Transverse colon (tissue), 4 donors: ENCODE data around the gene PIRT. TPM values are rescaled to one million over a fixed set of nuclear protein-coding genes. Genes with fewer than 3 reads are reported as not detected.

ENCODE experiments used
- DNase-seq: peaks from one replicate; pipeline ENCODE4 v3.0.0-alpha.2; 2019
- H3K27ac ChIP-seq, 4 donors: fragments of 200-600 bp; sonication (generic); 2 replicates each; pipeline ENCODE4 v1.5.1; 2016 to 2018; ENCODE audit warnings: inconsistent platforms in 4 of 4
- H3K27me3 ChIP-seq: fragments of 200-600 bp; sonication (generic); 2 replicates; pipeline ENCODE4 v1.5.1; 2017; ENCODE audit warnings: inconsistent platforms
- H3K36me3 ChIP-seq, 4 donors: fragments of 200-600 bp; sonication (generic); 2 replicates each; pipeline ENCODE4 v1.5.1; 2017 to 2019; ENCODE audit warnings: inconsistent platforms in 4 of 4
- H3K4me1 ChIP-seq, 4 donors: fragments of 200-600 bp; sonication (generic); 2 replicates each; pipeline ENCODE4 v1.5.1; 2017 to 2020; ENCODE audit warnings: inconsistent platforms in 4 of 4
- H3K4me3 ChIP-seq, 4 donors: fragments of 200-600 bp; sonication (generic); 1 replicate in 1 of 4; 2 replicates in 3 of 4; pipeline versions ENCODE4 v1.5.1 to v1.6.1; 2017 to 2019; ENCODE audit warnings: inconsistent platforms in 4 of 4
- H3K9me3 ChIP-seq, 2 donors: fragments of 200-600 bp; sonication (generic); 2 replicates each; pipeline ENCODE4 v1.5.1; 2017 to 2019; ENCODE audit warnings: inconsistent platforms in 2 of 2
- EP300 ChIP-seq: sonication (generic); formaldehyde crosslinking; IDR thresholded peaks from one replicate; pipeline ENCODE4 v1.6.1; 2017; ENCODE audit warnings: antibody characterized with exemption, low read depth
- POLR2A ChIP-seq: fragments of 450-650 bp; IDR thresholded peaks from one replicate; pipeline ENCODE4 v1.6.1; 2016; ENCODE audit warnings: antibody characterized with exemption, mild to moderate bottlenecking, moderate library complexity
- POLR2AphosphoS5 ChIP-seq, 3 donors: sonication (generic); formaldehyde crosslinking; IDR thresholded peaks; one replicate each; pipeline ENCODE4 v1.6.1; 2016; ENCODE audit warnings: antibody characterized with exemption in 3 of 3
- WGBS, 2 donors: methylation state at CpG; one replicate each; pipeline ENCODE4 v1.1.5; 2018; ENCODE audit warnings: low coverage in 1 of 2; 5-methylcytosine and 5-hydroxymethylcytosine counted together
- in situ Hi-C, 4 donors: fragments of 200-750 bp; cut with MboI; loops; one replicate each; pipeline versions ENCODE4 v1.15.0 to v1.15.1; 2017; ENCODE audit warnings: low sequenced_read_pairs in 3 of 4, low pct_ligation_motif_present in 1 of 4, low pct_unique_long_range_greater_than_20kb in 1 of 4
- intact Hi-C: fragments of 100-400 bp; cut with DNase I; formaldehyde crosslinking; loops from one replicate; pipeline ENCODE4 v1.15.1; 2023; ENCODE audit warnings: low total_unique reads
- total RNA-seq, 4 donors: library from RNA; depleted of rRNA; stranded (reverse); fragments of >200 nt; gene quantifications; one replicate each; pipeline ENCODE4 v1.1.0, GENCODE V29; 2016
- TF ChIP-seq, protein P1 (sequence below), 5 experiments: fragments of 200-600 bp in 3 of 5; fragments of 450-650 bp in 2 of 5; sonication (generic) in 3 of 5; IDR thresholded peaks; 1 replicate in 2 of 5; 2 replicates in 3 of 5; pipeline ENCODE4 v1.5.1; 2016 to 2017; ENCODE audit warnings: antibody characterized with exemption in 5 of 5, inconsistent platforms in 3 of 5, mild to moderate bottlenecking in 2 of 5, moderate library complexity in 1 of 5

PIRT gene
- total RNA-seq, 4 donors from 2014 or later = 2.4 to 6.4 (median 2.5) TPM; not detected in 1

DNA sequence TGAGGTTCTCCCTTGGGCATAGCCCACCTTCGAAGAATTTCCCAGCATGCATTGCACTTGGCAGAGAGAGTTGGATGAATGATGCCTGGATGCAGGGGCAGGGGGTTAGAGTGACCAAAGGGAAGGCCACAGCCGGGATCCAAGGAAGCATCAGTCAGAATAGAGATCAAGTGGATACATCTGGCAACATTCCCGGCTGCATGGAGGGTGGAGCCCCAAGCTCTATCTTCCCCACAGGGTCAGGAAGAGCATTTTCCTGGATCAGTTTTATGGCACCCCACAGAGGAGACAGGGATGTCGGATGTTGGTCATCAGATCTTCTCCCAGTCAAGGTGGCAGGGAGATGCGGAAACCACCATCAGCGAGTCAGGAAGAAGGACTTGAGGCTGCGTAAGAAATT lies 13.0 kb downstream of the PIRT start:
- 75 to 100% methylated on average over 1 to 7 of the region's 7 CpGs for WGBS, 2 donors
- H3K27me3 ChIP-seq = no peaks in the 10 kb centered on the region
- H3K4me1 ChIP-seq = peaks cover 0 to 8% (median 3%) of the 10 kb centered on the region in 4 donors
- no peak overlapping the region for H3K27ac ChIP-seq
- in situ Hi-C loops = loop anchor here in 2 of 4 donors (25.0 kb wide), 1 partner anchor 188 kb away; no protein-coding TSS in a partner anchor
- TF ChIP-seq EP300 (no peak), POLR2A (no peak), POLR2AphosphoS5 (IDR thresholded peaks at IDR 0.05) (no peak)
- TF ChIP-seq, protein P1, sequence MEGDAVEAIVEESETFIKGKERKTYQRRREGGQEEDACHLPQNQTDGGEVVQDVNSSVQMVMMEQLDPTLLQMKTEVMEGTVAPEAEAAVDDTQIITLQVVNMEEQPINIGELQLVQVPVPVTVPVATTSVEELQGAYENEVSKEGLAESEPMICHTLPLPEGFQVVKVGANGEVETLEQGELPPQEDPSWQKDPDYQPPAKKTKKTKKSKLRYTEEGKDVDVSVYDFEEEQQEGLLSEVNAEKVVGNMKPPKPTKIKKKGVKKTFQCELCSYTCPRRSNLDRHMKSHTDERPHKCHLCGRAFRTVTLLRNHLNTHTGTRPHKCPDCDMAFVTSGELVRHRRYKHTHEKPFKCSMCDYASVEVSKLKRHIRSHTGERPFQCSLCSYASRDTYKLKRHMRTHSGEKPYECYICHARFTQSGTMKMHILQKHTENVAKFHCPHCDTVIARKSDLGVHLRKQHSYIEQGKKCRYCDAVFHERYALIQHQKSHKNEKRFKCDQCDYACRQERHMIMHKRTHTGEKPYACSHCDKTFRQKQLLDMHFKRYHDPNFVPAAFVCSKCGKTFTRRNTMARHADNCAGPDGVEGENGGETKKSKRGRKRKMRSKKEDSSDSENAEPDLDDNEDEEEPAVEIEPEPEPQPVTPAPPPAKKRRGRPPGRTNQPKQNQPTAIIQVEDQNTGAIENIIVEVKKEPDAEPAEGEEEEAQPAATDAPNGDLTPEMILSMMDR (IDR thresholded peaks at IDR 0.05) = no peak
- intact Hi-C loops = no loop called here
- no peaks in the 10 kb centered on the region for H3K36me3 ChIP-seq
- H3K9me3 ChIP-seq = no peaks in the 10 kb centered on the region
- no peak for DNase-seq
- no peak overlapping the region for H3K4me3 ChIP-seq

DNA sequence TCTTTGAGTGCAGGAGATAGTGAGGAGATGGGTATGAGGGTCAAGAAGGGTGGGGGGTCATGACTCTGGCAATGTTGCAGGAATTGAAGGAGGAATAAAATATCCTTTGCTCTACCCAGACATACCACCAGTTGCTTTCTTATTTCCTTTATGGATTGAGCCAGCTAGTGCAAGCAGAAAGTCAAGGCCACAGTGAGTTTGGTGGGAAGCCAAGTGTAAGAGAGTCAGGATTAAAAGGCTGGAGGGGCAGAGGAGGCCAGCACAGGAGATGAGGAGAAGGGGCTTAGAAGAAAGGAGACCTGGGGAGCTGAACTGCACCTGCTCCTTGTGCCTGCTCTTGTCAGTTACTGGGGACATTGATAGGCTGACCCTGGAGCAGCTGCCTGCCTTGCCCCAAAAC lies 16.1 kb downstream of the PIRT start:
- DNase-seq = no peak
- TF ChIP-seq POLR2AphosphoS5 (IDR thresholded peaks at IDR 0.05) (no peak), EP300 (no peak), POLR2A (no peak)
- TF ChIP-seq, protein P1 (IDR thresholded peaks at IDR 0.05) = no peak
- H3K9me3 ChIP-seq = no peaks in the 10 kb centered on the region
- H3K36me3 ChIP-seq = no peaks in the 10 kb centered on the region
- no peak overlapping the region for H3K27ac ChIP-seq
- H3K27me3 ChIP-seq = no peaks in the 10 kb centered on the region
- intact Hi-C loops = no loop called here
- in situ Hi-C loops = no loop called here
- H3K4me3 ChIP-seq = no peak overlapping the region
- no peaks in the 10 kb centered on the region for H3K4me1 ChIP-seq

DNA sequence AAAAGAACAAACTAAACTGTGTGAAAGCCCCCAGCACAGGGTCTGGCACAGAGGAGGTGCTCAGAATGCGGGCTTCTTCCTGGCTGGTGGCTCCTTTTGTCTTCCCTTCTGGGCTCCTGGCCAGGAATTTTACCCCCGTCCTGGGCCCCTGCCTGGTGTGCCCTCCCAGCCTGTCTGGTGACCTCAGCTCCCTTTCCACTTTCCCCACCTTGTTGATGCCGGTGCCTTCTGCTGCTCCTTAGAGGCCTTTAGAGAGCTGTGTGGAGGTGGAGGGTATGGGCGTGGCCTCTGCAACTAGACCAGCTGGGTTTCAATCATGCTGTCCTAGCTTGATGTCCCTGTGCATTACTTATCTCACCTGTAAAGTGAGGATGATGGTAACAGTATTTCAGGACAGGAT lies 16.8 kb downstream of the PIRT start:
- DNase-seq = no peak
- no peaks in the 10 kb centered on the region for H3K4me1 ChIP-seq
- intact Hi-C loops = no loop called here
- no peaks in the 10 kb centered on the region for H3K27me3 ChIP-seq
- no peaks in the 10 kb centered on the region for H3K9me3 ChIP-seq
- H3K27ac ChIP-seq = no peak overlapping the region
- in situ Hi-C loops = no loop called here
- 20 to 40% methylated on average over 1 to 4 of the region's 4 CpGs for WGBS, 2 donors
- H3K4me3 ChIP-seq = no peak overlapping the region
- H3K36me3 ChIP-seq = no peaks in the 10 kb centered on the region
- TF ChIP-seq POLR2A (no peak), EP300 (no peak)

DNA sequence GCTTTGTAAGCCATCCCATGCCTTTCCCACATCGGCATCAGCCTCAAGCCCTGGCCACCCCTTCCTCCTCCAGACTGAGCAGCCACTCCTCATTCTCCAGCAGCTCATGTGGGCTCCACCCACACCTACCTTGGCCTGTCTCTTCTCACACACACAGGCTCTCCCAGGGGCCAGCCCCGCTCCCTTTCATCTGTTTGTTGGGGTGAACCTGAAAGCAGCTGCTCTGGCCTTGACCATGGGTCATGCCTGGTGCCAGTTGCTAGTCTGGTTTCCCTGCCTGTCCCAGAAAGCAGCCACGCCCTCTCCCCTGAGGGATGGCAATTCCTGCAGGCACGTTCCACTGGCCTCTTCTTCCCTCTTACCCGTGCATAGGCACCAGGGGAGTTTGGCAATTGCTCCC lies 22.6 kb downstream of the PIRT start:
- TF ChIP-seq POLR2A (peak; percentile 12), POLR2AphosphoS5 (IDR thresholded peaks at IDR 0.05) (peak in 1 of 3 donors; percentile 34), EP300 (no peak)
- TF ChIP-seq, protein P1 (IDR thresholded peaks at IDR 0.05) = no peak
- peaks cover 3 to 36% (median 29%) of the 10 kb centered on the region in 4 donors for H3K4me1 ChIP-seq
- no peaks in the 10 kb centered on the region for H3K36me3 ChIP-seq
- no peaks in the 10 kb centered on the region for H3K27me3 ChIP-seq
- DNase-seq = peak; percentile 82
- H3K9me3 ChIP-seq = no peaks in the 10 kb centered on the region
- no peak overlapping the region for H3K4me3 ChIP-seq
- peak overlapping the region; percentile 66 to 83 (median 80) for H3K27ac ChIP-seq
- intact Hi-C loops (no loop called here), in situ Hi-C loops (no loop called here)
- WGBS, 2 donors = 34 to 37% methylated on average over 4 to 5 of the region's 5 CpGs

DNA sequence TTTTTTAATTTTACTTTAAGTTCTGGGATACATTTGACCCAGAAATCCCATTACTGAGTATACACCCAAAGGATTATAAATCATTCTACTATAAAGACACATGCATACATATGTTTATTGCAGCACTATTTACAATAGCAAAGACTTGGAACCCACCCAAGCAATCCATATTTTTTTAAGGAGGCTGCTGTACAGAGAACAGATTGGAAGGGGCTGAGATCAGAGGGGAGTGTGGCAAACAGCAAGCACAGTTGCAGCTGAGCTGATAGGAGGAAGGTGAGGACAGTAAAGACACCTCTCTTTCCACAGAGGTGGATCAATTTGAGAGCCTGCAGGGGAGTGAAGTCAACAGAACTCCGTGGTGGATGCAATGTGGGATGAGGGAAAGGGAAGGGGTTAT lies 23.8 kb downstream of the PIRT start:
- in situ Hi-C loops = no loop called here
- WGBS, 2 donors = 8 to 23% methylated on average over 1 of the region's 1 CpG
- Histone ChIP-seq H3K36me3 (no peaks in the 10 kb centered on the region), H3K27me3 (no peaks in the 10 kb centered on the region), H3K27ac (peak overlapping the region; percentile 66 to 83 (median 80)), H3K4me3 (no peak overlapping the region), H3K9me3 (no peaks in the 10 kb centered on the region), H3K4me1 (peaks cover 3 to 41% (median 29%) of the 10 kb centered on the region in 4 donors)
- intact Hi-C loops = loop anchor here (5.0 kb wide), 1 partner anchor 1353 kb away; no protein-coding TSS in a partner anchor
- TF ChIP-seq EP300 (no peak), POLR2AphosphoS5 (IDR thresholded peaks at IDR 0.05) (peak; percentile 4 to 48 (median 40)), POLR2A (peak; percentile 33)
- TF ChIP-seq, protein P1 (IDR thresholded peaks at IDR 0.05) = no peak
- peak; percentile 60 for DNase-seq
